Stimulated activated CD4-positive, alpha-beta T cell treated with anti-CD3 and anti-CD28 coated beads, Interleukin-4, amount 100 ng/mL, for 24 hours (primary cell): ENCODE results near the gene SLC26A9.
"Not testable (repeated sequence)": the region's sequence is repeated elsewhere in the genome, so short reads cannot be mapped to it uniquely, and the experiment has no call there.

Source experiments
- DNase-seq: peaks from one replicate; pipeline ENCODE4 v3.0.0-alpha.2; 2020

Gene SLC26A9

GRCh38 chr1:205883792-205884191 lies 59.5 kb downstream of the SLC26A9 start:
- no peak for DNase-seq

- no peak for DNase-seq
These were observed 62.3 kb downstream of the SLC26A9 start for GRCh38 chr1:205880923-205881322.

GRCh38 chr1:205879974-205880373 lies 63.3 kb downstream of the SLC26A9 start:
- no peak for DNase-seq

GRCh38 chr1:205878026-205878425 lies 65.2 kb downstream of the SLC26A9 start:
- no peak for DNase-seq

- not testable (repeated sequence) for DNase-seq
These were observed 70.1 kb downstream of the SLC26A9 start for GRCh38 chr1:205873148-205873547.

- no peak for DNase-seq
These were observed 73.0 kb downstream of the SLC26A9 start for GRCh38 chr1:205870236-205870635.
